AG09309 (cell line): ENCODE results near the gene ANKRD44.

Experiments
- DNase-seq: peaks from one replicate; pipeline ENCODE4 v3.0.0-alpha.2; 2010; ENCODE audit warnings: low read depth
- H3K4me3 ChIP-seq: 2 replicates; pipeline ENCODE4 v1.5.1; 2011; ENCODE audit warnings: mild to moderate bottlenecking, low read depth, low read length, moderate library complexity; ENCODE audit not compliant: control insufficient read depth
- CTCF ChIP-seq: IDR thresholded peaks from 2 replicates; pipeline ENCODE4 v1.5.1; 2011; ENCODE audit warnings: mild to moderate bottlenecking, low read depth, low read length, inconsistent platforms; ENCODE audit not compliant: insufficient read depth, control insufficient read depth; ENCODE audit errors: missing control alignments

The ANKRD44 gene

GRCh38 chr2:196993617-196994016 lies 317.0 kb downstream of the ANKRD44 start:
- DNase-seq, result no peak
- no peak overlapping the region for H3K4me3 ChIP-seq
- no peak for TF ChIP-seq CTCF

GRCh38 chr2:196992466-196992865 lies 318.1 kb downstream of the ANKRD44 start:
- DNase-seq, result no peak
- TF ChIP-seq CTCF, result no peak

GRCh38 chr2:196990788-196991461 lies 319.7 kb downstream of the ANKRD44 start:
- H3K4me3 ChIP-seq, result no peak overlapping the region
- no peak for DNase-seq
- TF ChIP-seq CTCF, result no peak

More at GRCh38 chr2:196992466-196992865, 318.1 kb downstream of the ANKRD44 start:
- H3K4me3 ChIP-seq, result no peak overlapping the region

GRCh38 chr2:196990092-196990491 lies 320.5 kb downstream of the ANKRD44 start:
- no peak for DNase-seq
- no peak for TF ChIP-seq CTCF
- no peak overlapping the region for H3K4me3 ChIP-seq

GRCh38 chr2:196989496-196989895 lies 321.1 kb downstream of the ANKRD44 start:
- no peak for DNase-seq
- TF ChIP-seq CTCF, result no peak
- H3K4me3 ChIP-seq, result no peak overlapping the region

GRCh38 chr2:196988639-196989038 lies 321.9 kb downstream of the ANKRD44 start:
- DNase-seq, result no peak
- no peak overlapping the region for H3K4me3 ChIP-seq
- TF ChIP-seq CTCF, result no peak
